GM12891 (cell line): ENCODE results near the gene BMPR1A.

Experiments
- PAX5 ChIP-seq: IDR thresholded peaks from 2 replicates; pipeline ENCODE4 v1.6.1; 2011; ENCODE audit warnings: low read length, moderate library complexity, mild to moderate bottlenecking; ENCODE audit not compliant: insufficient read depth, severe bottlenecking
- POLR2A ChIP-seq: IDR thresholded peaks from 2 replicates; pipeline ENCODE4 v1.6.1; 2011; ENCODE audit warnings: low read depth, low read length, control low read depth
- POLR2AphosphoS5 ChIP-seq: IDR thresholded peaks from 2 replicates; pipeline ENCODE4 v1.6.1; 2011; ENCODE audit warnings: low read depth, low read length, control low read depth
- SPI1 ChIP-seq: IDR thresholded peaks from 2 replicates; pipeline ENCODE4 v1.6.1; 2011; ENCODE audit warnings: low read depth, low read length, control low read depth
- TAF1 ChIP-seq: IDR thresholded peaks from 2 replicates; pipeline ENCODE4 v1.6.1; 2011; ENCODE audit warnings: low read depth, low read length, control low read depth

- TF ChIP-seq POLR2A = no peak
- TF ChIP-seq TAF1 = no peak
- TF ChIP-seq POLR2AphosphoS5 = no peak
- TF ChIP-seq PAX5 = no peak
- TF ChIP-seq SPI1 = no peak
Observed at GRCh38 chr10:86952106-86952505, 195.7 kb downstream of the BMPR1A start.
